Mucosa of stomach (tissue), 1 donor: ENCODE results near the gene CCDC107.
A peak's percentile ranks its signal among the peaks of the same experiment; 100 is the strongest.

Experiments
- H3K27me3 ChIP-seq: one replicate; pipeline ENCODE4 v1.7.0; 2013; ENCODE audit warnings: mild to moderate bottlenecking, low read length; ENCODE audit not compliant: control insufficient read depth, insufficient read depth
- H3K36me3 ChIP-seq: one replicate; pipeline ENCODE4 v1.7.0; 2013; ENCODE audit warnings: low read length; ENCODE audit not compliant: control insufficient read depth, insufficient read depth
- H3K4me1 ChIP-seq: one replicate; pipeline ENCODE4 v1.7.0; 2013; ENCODE audit warnings: mild to moderate bottlenecking, low read length; ENCODE audit not compliant: control insufficient read depth, insufficient read depth
- H3K4me3 ChIP-seq: one replicate; pipeline ENCODE4 v1.7.0; 2013; ENCODE audit warnings: low read length
- H3K9ac ChIP-seq: one replicate; pipeline ENCODE4 v1.7.0; 2013; ENCODE audit warnings: mild to moderate bottlenecking, low read length, moderate library complexity
- H3K9me3 ChIP-seq: one replicate; pipeline ENCODE4 v1.7.0; 2013; ENCODE audit warnings: mild to moderate bottlenecking, low read length, moderate library complexity; ENCODE audit not compliant: control insufficient read depth
- donor health status: Pancreatic carcinoma.

CCDC107 gene

GRCh38 chr9:35666549-35666948 is 8.5 kb downstream of the CCDC107 start:
- H3K36me3 ChIP-seq = no peaks in the 10 kb centered on the region
- H3K27me3 ChIP-seq = no peaks in the 10 kb centered on the region
- no peaks in the 10 kb centered on the region for H3K9me3 ChIP-seq
- H3K9ac ChIP-seq = no peak overlapping the region
- H3K4me1 ChIP-seq = peaks cover 50% of the 10 kb centered on the region
- H3K4me3 ChIP-seq = no peak overlapping the region

GRCh38 chr9:35667939-35668338 is 9.8 kb downstream of the CCDC107 start:
- Histone ChIP-seq H3K4me3 (no peak overlapping the region), H3K36me3 (no peaks in the 10 kb centered on the region), H3K9ac (no peak overlapping the region), H3K9me3 (no peaks in the 10 kb centered on the region), H3K4me1 (peaks cover 51% of the 10 kb centered on the region), H3K27me3 (no peaks in the 10 kb centered on the region)

GRCh38 chr9:35669331-35670145 is 11.4 kb downstream of the CCDC107 start:
- Histone ChIP-seq H3K9ac (peak overlapping the region; percentile 8), H3K4me1 (peaks cover 58% of the 10 kb centered on the region), H3K9me3 (no peaks in the 10 kb centered on the region), H3K36me3 (no peaks in the 10 kb centered on the region), H3K4me3 (no peak overlapping the region), H3K27me3 (no peaks in the 10 kb centered on the region)

- no peaks in the 10 kb centered on the region for H3K27me3 ChIP-seq
- H3K9ac ChIP-seq = peak within 1 kb of the TSS; percentile 71
Observed at GRCh38 chr9:35673132-35674024, 15.3 kb downstream of the CCDC107 start, which contains the start of gene CA9. CA9 (plus strand) TSS chr9:35673928; CDS start chr9:35673960, 32 bp downstream.

GRCh38 chr9:35674025-35674361 is 15.9 kb downstream of the CCDC107 start:
- H3K9me3 ChIP-seq = no peaks in the 10 kb centered on the region
- H3K4me3 ChIP-seq = peak overlapping the region; percentile 33
- H3K4me1 ChIP-seq = peaks cover 51% of the 10 kb centered on the region
- no peaks in the 10 kb centered on the region for H3K36me3 ChIP-seq
- peak overlapping the region; percentile 71 for H3K9ac ChIP-seq
- H3K27me3 ChIP-seq = no peaks in the 10 kb centered on the region

More at GRCh38 chr9:35673132-35674024, 15.3 kb downstream of the CCDC107 start, which contains the start of gene CA9:
- H3K9me3 ChIP-seq = no peaks in the 10 kb centered on the region
- H3K4me1 ChIP-seq = peaks cover 58% of the 10 kb centered on the region
- H3K36me3 ChIP-seq = no peaks in the 10 kb centered on the region
- peak within 1 kb of the TSS; percentile 33 for H3K4me3 ChIP-seq

- Histone ChIP-seq H3K27me3 (no peaks in the 10 kb centered on the region), H3K4me3 (peak overlapping the region; percentile 35), H3K4me1 (peaks cover 44% of the 10 kb centered on the region), H3K9ac (peak overlapping the region; percentile 75), H3K9me3 (no peaks in the 10 kb centered on the region), H3K36me3 (no peaks in the 10 kb centered on the region)
Observed at GRCh38 chr9:35675204-35675603, 17.1 kb downstream of the CCDC107 start.

- no peaks in the 10 kb centered on the region for H3K9me3 ChIP-seq
- H3K27me3 ChIP-seq = no peaks in the 10 kb centered on the region
- H3K4me3 ChIP-seq = peak overlapping the region; percentile 35
- no peaks in the 10 kb centered on the region for H3K36me3 ChIP-seq
- H3K9ac ChIP-seq = peak overlapping the region; percentile 75
- peaks cover 47% of the 10 kb centered on the region for H3K4me1 ChIP-seq
Observed at GRCh38 chr9:35675732-35676392, 17.8 kb downstream of the CCDC107 start.

- Histone ChIP-seq H3K36me3 (peaks cover 3% of the 10 kb centered on the region), H3K9ac (no peak overlapping the region), H3K4me1 (peaks cover 24% of the 10 kb centered on the region), H3K4me3 (no peak overlapping the region), H3K27me3 (no peaks in the 10 kb centered on the region), H3K9me3 (no peaks in the 10 kb centered on the region)
Observed at GRCh38 chr9:35679091-35679490, 21.0 kb downstream of the CCDC107 start.

- no peaks in the 10 kb centered on the region for H3K9me3 ChIP-seq
- no peaks in the 10 kb centered on the region for H3K27me3 ChIP-seq
- H3K36me3 ChIP-seq = peaks cover 3% of the 10 kb centered on the region
- H3K4me1 ChIP-seq = peaks cover 20% of the 10 kb centered on the region
- H3K4me3 ChIP-seq = no peak overlapping the region
- H3K9ac ChIP-seq = no peak overlapping the region
Observed at GRCh38 chr9:35679766-35680330, 21.8 kb downstream of the CCDC107 start.

- Histone ChIP-seq H3K9ac (no peak overlapping the region), H3K4me1 (peaks cover 20% of the 10 kb centered on the region), H3K36me3 (peaks cover 3% of the 10 kb centered on the region), H3K27me3 (no peaks in the 10 kb centered on the region), H3K4me3 (no peak overlapping the region), H3K9me3 (no peaks in the 10 kb centered on the region)
Observed at GRCh38 chr9:35680331-35681105, 22.4 kb downstream of the CCDC107 start.
